HEK293T (cell line): ENCODE data around the gene OR2V2.
"Not testable (repeated sequence)": the region's sequence is repeated elsewhere in the genome, so short reads cannot be mapped to it uniquely, and the experiment has no call there.

ENCODE experiments used
- CTCF ChIA-PET: fragments of 350-600 bp; formaldehyde crosslinking; extraction: SDS; loops from one replicate; lab custom pipeline; 2021; ENCODE audit warnings: antibody characterized with exemption, inconsistent platforms; lab: Yijun Ruan, JAX
- POLR2A ChIA-PET: fragments of 350-600 bp; formaldehyde crosslinking; extraction: SDS; loops from one replicate; lab custom pipeline; 2020; ENCODE audit warnings: antibody characterized with exemption, inconsistent platforms; lab: Yijun Ruan, JAX
- DNase-seq: peaks from one replicate; pipeline ENCODE4 v3.0.0; 2012; ENCODE audit warnings: mixed read lengths; ENCODE audit errors: extremely low spot score
- ARNT ChIP-seq: fragments of 450-650 bp; IDR thresholded peaks from 2 replicates; pipeline ENCODE4 v1.6.1; 2017; ENCODE audit warnings: mild to moderate bottlenecking
- BHLHE40 ChIP-seq: fragments of 450-650 bp; IDR thresholded peaks from 2 replicates; pipeline ENCODE4 v1.6.1; 2016; ENCODE audit warnings: mild to moderate bottlenecking, moderate library complexity, borderline replicate concordance
- CTBP1 ChIP-seq: fragments of 450-650 bp; IDR thresholded peaks from 2 replicates; pipeline ENCODE4 v1.6.1; 2016; ENCODE audit warnings: borderline replicate concordance
- ELF4 ChIP-seq: fragments of 450-650 bp; IDR thresholded peaks from 2 replicates; pipeline ENCODE4 v1.6.1; 2017; ENCODE audit warnings: antibody characterized with exemption
- FOXA1 ChIP-seq: fragments of 450-650 bp; IDR thresholded peaks from 2 replicates; pipeline ENCODE4 v1.6.1; 2016; ENCODE audit warnings: mild to moderate bottlenecking
- FOXK2 ChIP-seq: fragments of 450-650 bp; IDR thresholded peaks from 2 replicates; pipeline ENCODE4 v1.6.1; 2016; ENCODE audit warnings: mild to moderate bottlenecking
- FOXM1 ChIP-seq: fragments of 450-650 bp; IDR thresholded peaks from 2 replicates; pipeline ENCODE4 v1.6.1; 2017; ENCODE audit warnings: mild to moderate bottlenecking, borderline replicate concordance
- HDGF ChIP-seq: fragments of 450-650 bp; IDR thresholded peaks from 2 replicates; pipeline ENCODE4 v1.6.1; 2017; ENCODE audit warnings: antibody characterized with exemption, borderline replicate concordance
- L3MBTL2 ChIP-seq: fragments of 450-650 bp; conservative IDR thresholded peaks from 2 replicates; pipeline ENCODE4 v1.6.1; 2016; ENCODE audit warnings: mild to moderate bottlenecking
- LEF1 ChIP-seq: fragments of 450-650 bp; IDR thresholded peaks from 2 replicates; pipeline ENCODE4 v1.6.1; 2017; ENCODE audit warnings: mild to moderate bottlenecking, borderline replicate concordance
- NFRKB ChIP-seq: fragments of 450-650 bp; IDR thresholded peaks from 2 replicates; pipeline ENCODE4 v1.6.1; 2016; ENCODE audit warnings: mild to moderate bottlenecking, moderate library complexity
- SP1 ChIP-seq: fragments of 450-650 bp; IDR thresholded peaks from 2 replicates; pipeline ENCODE4 v1.6.1; 2017
- SUZ12 ChIP-seq: fragments of 450-650 bp; IDR thresholded peaks from 2 replicates; pipeline ENCODE4 v1.6.1; 2016; ENCODE audit warnings: mild to moderate bottlenecking
- TARDBP ChIP-seq: fragments of 450-650 bp; IDR thresholded peaks from 2 replicates; pipeline ENCODE4 v1.6.1; 2016
- ZNF384 ChIP-seq: fragments of 450-650 bp; IDR thresholded peaks from 2 replicates; pipeline ENCODE4 v1.6.1; 2016
- TF ChIP-seq, protein P1 (sequence below): fragments of 450-650 bp; IDR thresholded peaks from 2 replicates; pipeline ENCODE4 v1.6.1; 2016

Gene OR2V2

DNA sequence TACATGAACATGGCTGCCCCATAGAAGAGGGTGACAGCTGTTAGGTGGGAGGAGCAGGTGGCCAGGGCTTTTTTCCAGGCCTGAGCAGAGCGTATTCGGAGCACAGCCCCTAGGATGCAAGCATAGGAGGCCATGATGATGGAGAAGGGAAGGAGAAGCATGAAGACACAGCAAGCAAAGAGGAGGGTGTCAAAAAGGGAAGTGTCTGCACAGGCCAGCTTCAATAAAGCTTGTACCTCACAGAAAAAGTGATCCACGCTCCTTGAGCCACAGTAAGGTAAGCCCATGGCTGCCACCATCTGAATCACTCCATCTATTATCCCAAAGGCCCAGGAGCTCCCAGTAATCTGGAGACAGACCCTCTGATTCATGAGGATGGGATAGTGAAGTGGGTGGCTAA lies 22.9 kb upstream of the OR2V2 start:
- TF ChIP-seq LEF1, result no peak
- no peak for TF ChIP-seq ELF4
- TF ChIP-seq, protein P1, sequence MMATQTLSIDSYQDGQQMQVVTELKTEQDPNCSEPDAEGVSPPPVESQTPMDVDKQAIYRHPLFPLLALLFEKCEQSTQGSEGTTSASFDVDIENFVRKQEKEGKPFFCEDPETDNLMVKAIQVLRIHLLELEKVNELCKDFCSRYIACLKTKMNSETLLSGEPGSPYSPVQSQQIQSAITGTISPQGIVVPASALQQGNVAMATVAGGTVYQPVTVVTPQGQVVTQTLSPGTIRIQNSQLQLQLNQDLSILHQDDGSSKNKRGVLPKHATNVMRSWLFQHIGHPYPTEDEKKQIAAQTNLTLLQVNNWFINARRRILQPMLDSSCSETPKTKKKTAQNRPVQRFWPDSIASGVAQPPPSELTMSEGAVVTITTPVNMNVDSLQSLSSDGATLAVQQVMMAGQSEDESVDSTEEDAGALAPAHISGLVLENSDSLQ, result no peak
- TF ChIP-seq ZNF384, result no peak
- TF ChIP-seq HDGF, result no peak
- TF ChIP-seq SP1, result no peak
- TF ChIP-seq FOXM1, result no peak
- no peak for TF ChIP-seq BHLHE40
- TF ChIP-seq ARNT, result no peak
- ChIA-PET CTCF (no interaction called here), POLR2A (no interaction called here)
- no peak for DNase-seq

- TF ChIP-seq FOXK2, result no peak
- no peak for TF ChIP-seq SUZ12
- no peak for TF ChIP-seq NFRKB
- no peak for TF ChIP-seq LEF1
- TF ChIP-seq, protein P1, result no peak
- TF ChIP-seq ELF4, result no peak
- TF ChIP-seq SP1, result no peak
- CTCF ChIA-PET, result no interaction called here
- DNase-seq, result no peak
- POLR2A ChIA-PET, result no interaction called here
Measured at GRCh38 chr5:181126841-181127240, 20.5 kb upstream of the OR2V2 start.

- no peak for DNase-seq
- ChIA-PET POLR2A (no interaction called here), CTCF (no interaction called here)
- TF ChIP-seq NFRKB (no peak), BHLHE40 (no peak), LEF1 (no peak), FOXK2 (no peak), CTBP1 (no peak), SUZ12 (no peak), ZNF384 (no peak), ARNT (no peak), FOXM1 (no peak), TARDBP (no peak), ELF4 (no peak), SP1 (no peak), FOXA1 (no peak), L3MBTL2 (no peak), HDGF (no peak)
- TF ChIP-seq, protein P1, result no peak
Measured at GRCh38 chr5:181127456-181127855, 19.9 kb upstream of the OR2V2 start.

GRCh38 chr5:181127907-181128626 lies 19.3 kb upstream of the OR2V2 start:
- CTCF ChIA-PET, result interaction anchor here (1.4 kb wide), 1 partner anchor 10 kb away, joined by 4 read pairs; no protein-coding TSS in a partner anchor

DNA sequence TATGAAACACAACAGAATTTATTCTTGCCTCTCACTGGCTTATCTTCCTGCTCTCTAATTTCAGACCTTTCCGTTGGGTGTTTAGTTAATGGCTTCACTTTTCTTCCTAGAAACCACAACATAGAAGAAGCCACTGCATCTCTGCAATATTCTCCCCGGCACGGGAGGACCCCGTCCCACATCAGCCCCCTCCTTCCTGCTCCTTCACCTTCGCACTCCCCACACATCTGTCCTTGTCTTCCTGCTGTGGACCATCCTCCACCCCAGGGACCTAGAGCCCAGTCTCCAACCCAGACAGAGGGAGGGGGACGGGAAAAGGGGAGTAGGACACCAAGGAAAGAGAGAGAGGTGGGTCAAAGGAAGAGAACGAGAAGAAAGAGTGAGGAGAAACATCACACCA lies 17.8 kb upstream of the OR2V2 start:
- POLR2A ChIA-PET, result no interaction called here

More at GRCh38 chr5:181127907-181128626, 19.3 kb upstream of the OR2V2 start:
- TF ChIP-seq LEF1, result no peak
- TF ChIP-seq ZNF384, result no peak
- no peak for TF ChIP-seq SUZ12
- TF ChIP-seq TARDBP, result no peak
- TF ChIP-seq FOXK2, result no peak
- TF ChIP-seq, protein P1, result no peak
- TF ChIP-seq L3MBTL2, result no peak
- no peak for TF ChIP-seq HDGF
- TF ChIP-seq ARNT, result no peak
- TF ChIP-seq CTBP1, result no peak
- TF ChIP-seq FOXM1, result no peak
- TF ChIP-seq BHLHE40, result no peak
- no peak for TF ChIP-seq NFRKB
- no peak for TF ChIP-seq FOXA1
- no peak for TF ChIP-seq ELF4
- TF ChIP-seq SP1, result no peak
- DNase-seq, result no peak
- POLR2A ChIA-PET, result no interaction called here

GRCh38 chr5:181130081-181130480 lies 17.3 kb upstream of the OR2V2 start:
- CTCF ChIA-PET, POLR2A ChIA-PET, DNase-seq: not testable (repeated sequence)

More for the DNA sequence above, 17.8 kb upstream of the OR2V2 start:
- no peak for TF ChIP-seq FOXA1
- no peak for TF ChIP-seq FOXM1
- no peak for TF ChIP-seq LEF1
- TF ChIP-seq, protein P1, result no peak
- no peak for TF ChIP-seq TARDBP
- TF ChIP-seq NFRKB, result no peak
- no peak for TF ChIP-seq L3MBTL2
- no peak for TF ChIP-seq HDGF
- no peak for TF ChIP-seq ZNF384
- TF ChIP-seq ARNT, result no peak
- CTCF ChIA-PET, result interaction anchor here (1.4 kb wide), 1 partner anchor 8 kb away, joined by 4 read pairs; no protein-coding TSS in a partner anchor
- no peak for DNase-seq
